NOMO-1 treated with dmso at 0.1 percent for 144 hours (cell line): ENCODE measurements around the gene EIF2B1.
A peak's percentile ranks its signal among the peaks of the same experiment; 100 is the strongest.
"Not testable (repeated sequence)": the region's sequence is repeated elsewhere in the genome, so short reads cannot be mapped to it uniquely, and the experiment has no call there.

Source experiments
- DNase-seq: peaks from one replicate; lab custom pipeline; 2025; ENCODE audit not compliant: unreplicated experiment; lab: John Stamatoyannopoulos, UW

Gene EIF2B1

DNA sequence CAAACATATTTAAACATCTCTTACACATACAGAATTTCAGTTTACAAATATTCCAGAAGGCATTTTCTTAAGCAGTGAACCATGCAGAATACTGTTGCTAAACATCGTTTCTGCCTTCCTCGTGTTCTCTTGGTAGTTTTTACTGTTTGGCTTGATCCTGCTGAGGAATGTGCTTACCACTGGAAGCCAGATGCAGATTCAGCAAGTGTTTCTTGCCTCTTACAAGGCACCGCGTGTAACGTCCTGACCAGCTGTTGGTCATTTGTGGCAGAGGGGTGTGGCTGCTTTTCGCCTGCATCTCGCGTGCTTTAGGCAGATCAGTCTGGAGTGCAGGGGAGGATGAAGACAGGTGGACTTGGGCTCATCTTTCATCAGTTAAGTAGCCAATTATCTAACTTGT, 12.4 kb downstream of the EIF2B1 start:
- DNase-seq: no peak

DNA sequence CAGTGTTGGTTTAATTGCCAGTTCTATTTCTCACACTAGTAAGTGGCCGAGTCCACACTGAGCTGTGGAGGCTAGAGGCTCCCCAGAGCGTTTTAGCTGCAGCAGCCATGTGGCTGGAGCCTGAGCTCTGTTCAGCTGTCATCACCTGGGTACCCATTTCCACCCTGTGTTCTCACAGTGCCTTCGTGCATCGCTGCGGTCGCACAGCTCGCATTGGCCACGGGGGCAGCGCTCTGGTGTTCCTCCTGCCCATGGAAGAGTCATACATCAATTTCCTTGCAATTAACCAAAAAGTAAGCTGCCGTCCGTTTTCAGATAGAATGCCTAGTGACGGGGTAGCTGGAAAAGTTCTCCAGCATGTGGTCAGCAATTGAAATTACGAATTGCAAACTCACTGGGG, 15.9 kb downstream of the EIF2B1 start:
- no peak for DNase-seq

- DNase-seq: no peak
Measured at GRCh38 chr12:123617144-123617543, 16.3 kb downstream of the EIF2B1 start.

- DNase-seq: no peak
Measured at GRCh38 chr12:123614531-123614930, 19.0 kb downstream of the EIF2B1 start.

DNA sequence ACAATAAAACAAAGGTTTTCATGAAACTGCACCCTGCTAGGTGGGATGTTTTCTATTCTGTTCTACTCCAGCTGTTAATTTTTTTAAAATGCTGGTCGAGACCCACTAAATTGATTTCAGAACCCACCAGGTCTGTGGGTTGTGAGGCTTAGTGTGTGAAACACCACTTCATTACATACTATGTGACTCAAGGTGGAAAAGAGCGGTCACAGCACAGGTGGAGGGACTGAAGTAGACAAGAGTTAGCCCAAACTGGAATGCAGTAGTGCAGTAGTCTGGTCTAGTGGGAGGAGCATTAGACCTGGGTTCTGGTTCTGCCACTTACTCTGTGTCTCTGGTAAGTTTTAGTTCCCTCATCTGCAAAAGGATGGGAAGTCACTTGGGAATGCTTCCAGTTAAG, 19.4 kb downstream of the EIF2B1 start:
- no peak for DNase-seq

- DNase-seq: no peak
Measured at GRCh38 chr12:123608182-123608581, 25.3 kb downstream of the EIF2B1 start.

DNA sequence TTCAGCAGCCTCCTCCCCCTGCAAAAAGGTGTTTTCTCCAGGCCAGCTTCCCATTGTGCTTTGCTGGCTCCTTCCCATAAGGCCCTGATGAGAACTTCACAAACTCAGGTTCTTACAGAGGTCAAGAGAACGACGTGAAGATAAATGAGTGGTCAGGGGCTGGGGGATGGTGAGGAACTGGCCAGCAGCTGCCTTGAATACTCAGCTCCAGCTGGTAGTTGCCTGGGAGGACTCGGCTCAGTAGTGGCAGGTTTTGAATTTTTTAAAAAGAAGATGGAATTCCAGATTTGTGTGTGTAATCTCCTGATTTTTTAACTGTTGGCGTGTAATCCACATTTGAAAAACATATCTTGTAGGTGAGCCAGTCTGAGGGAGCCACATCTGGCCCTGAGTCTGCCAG, 25.7 kb downstream of the EIF2B1 start:
- DNase-seq: no peak

DNA sequence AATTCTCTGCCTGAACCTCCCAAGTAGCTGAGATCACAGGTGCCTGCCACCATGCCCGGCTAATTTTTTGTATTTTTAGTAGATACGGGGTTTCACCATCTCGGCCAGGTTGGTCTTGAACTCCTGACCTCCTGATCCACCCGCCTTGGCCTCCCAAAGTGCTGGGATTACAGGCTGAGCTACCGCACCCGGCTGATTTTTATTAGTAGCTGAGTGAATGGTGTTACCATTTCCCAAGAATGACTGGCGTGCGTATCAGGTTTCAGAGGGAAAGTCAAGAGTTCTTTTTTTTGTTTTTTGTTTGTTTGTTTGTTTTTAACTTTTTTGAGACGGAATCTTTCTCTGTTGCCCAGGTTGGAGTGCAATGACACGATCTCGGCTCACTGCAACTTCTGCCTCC, 30.0 kb downstream of the EIF2B1 start:
- DNase-seq: not testable (repeated sequence)

DNA sequence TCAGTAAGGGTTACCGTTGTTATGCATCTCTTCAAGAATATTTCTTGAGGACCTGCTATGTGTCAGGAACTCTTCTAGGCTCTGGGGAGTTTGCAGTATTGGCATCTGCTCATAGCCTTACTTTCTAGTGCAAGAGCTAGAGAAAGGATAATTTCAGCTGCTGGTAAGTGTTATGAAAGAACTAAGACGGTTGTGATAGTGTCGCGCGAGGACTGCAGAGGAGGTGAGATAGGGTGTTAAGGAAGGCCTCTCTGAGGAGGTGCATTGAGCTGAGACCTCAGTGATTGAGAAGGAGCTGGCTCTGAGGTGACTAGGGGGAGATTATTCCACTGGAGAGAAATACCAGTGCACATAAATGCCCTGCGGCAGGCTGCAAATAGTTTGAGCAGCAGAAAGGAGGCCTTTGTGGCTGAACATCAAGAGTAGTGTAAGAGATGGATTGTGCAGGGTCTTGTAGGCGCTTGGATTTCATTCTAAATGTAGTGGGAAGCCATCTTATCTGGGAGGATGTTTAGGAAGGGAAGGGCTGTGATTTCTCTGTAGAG, 30.8 kb downstream of the EIF2B1 start:
- DNase-seq: peak; percentile 47

DNA sequence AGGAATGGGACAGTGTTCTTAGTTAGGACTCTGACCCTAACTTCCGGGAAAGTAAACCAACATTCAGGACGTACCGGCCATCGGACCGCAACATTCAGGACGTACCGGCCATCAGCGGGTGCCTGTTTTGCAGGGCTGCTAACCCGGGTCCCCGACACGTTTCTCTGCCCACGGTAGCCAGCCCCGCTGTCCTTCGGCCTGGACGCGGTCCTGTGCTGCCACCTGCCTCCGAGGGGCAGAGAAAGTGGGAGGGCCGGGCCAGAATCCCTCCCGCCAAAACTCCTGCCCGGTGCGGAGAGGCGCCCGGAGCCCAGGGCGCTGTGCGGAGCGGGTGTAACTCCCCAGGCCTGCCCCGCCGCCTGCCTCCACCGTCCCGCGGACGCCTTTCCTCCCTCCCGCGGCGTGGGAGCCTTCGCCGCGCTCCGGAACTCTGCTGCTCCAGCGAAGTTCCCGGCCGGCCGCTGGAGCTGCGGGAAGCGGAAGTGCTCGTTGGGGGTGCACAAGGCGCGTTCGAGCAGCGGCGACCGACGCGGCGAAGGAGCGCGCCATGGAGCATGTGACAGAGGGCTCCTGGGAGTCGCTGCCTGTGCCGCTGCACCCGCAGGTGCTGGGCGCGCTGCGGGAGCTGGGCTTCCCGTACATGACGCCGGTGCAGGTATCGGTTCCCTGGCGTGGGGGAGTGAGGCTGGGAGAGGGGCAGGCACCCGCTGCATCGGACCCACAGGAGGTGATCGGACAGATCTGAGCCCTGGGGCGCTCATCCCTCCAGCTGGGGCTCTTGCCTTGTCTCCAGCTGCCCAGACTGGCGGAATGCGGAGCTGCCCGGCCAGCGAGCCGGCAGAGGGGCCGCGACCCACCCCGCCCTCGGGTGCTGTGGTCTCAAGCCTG, 31.6 kb downstream of the EIF2B1 start, which contains the start of gene DDX55:
Gene DDX55, plus strand, starts transcription at position 498 of the 888 bp plus-strand sequence. Its CDS starts 50 bp downstream, at position 548.
- peak; percentile 83 for DNase-seq

DNA sequence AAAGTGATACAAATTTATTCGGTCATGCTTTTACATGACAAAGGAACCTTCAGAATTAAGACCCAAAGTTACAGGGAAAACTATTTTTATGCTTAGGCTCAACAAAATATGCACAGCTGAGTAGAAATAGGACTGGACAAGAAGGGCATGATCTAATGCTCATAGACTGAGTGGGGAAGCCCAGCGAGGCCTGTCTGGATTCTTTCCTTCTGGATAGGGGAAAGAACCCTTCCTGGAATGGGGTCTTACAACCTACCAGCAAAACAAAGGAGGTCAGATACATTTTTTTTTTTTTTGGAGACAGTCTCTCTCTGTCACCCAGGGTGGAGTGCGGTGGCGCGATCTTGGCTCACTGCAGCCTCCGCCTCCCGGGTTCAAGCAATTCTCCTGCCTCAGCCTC, 33.8 kb downstream of the EIF2B1 start:
- no peak for DNase-seq

DNA sequence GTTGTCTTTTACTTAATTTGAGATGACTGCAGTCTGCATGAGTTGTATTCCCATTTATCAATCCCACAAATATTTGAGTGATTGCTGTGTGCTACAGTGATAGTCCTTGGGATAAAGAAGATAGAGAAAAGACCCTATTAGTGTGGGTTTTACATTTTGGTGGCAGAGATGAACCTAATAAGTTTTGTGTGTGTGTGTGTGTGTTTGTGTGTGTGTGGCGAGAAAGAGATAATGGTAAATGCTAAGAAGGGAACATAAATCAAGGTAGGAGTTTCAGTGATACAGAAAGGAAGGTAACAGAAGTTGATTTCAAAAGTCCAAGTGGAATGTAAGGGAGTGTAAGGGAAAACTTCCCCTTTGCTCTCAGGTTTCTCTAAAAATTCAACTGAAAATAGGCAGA, 34.2 kb downstream of the EIF2B1 start:
- DNase-seq: no peak

GRCh38 chr12:123598522-123598921, 35.0 kb downstream of the EIF2B1 start:
- DNase-seq: no peak

DNA sequence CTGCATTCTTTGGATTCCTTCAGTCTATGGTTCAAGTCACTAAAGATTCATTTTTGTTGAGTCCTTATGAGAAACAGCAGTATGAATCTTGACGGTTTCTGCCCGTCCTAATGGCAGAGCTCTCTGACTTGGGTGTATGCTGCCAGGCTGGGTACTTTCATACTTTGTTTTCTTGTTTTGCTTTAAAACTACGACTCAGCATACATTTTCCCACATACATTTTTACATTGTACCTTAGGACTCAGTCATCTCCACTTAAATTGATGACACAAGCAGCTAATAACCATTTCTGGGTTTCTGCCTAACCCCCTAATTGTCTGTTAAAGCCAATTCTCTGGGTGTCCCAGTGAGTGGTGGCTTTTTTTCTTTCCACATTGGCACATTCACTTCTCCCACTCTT, 36.4 kb downstream of the EIF2B1 start:
- DNase-seq: no peak

- no peak for DNase-seq
Measured at GRCh38 chr12:123595729-123596128, 37.8 kb downstream of the EIF2B1 start.

- no peak for DNase-seq
Measured at GRCh38 chr12:123591702-123592481, 41.6 kb downstream of the EIF2B1 start.

- DNase-seq: no peak
Measured at GRCh38 chr12:123580772-123581171, 52.7 kb downstream of the EIF2B1 start.

- DNase-seq: not testable (repeated sequence)
Measured at GRCh38 chr12:123578829-123579228, 54.7 kb downstream of the EIF2B1 start.

DNA sequence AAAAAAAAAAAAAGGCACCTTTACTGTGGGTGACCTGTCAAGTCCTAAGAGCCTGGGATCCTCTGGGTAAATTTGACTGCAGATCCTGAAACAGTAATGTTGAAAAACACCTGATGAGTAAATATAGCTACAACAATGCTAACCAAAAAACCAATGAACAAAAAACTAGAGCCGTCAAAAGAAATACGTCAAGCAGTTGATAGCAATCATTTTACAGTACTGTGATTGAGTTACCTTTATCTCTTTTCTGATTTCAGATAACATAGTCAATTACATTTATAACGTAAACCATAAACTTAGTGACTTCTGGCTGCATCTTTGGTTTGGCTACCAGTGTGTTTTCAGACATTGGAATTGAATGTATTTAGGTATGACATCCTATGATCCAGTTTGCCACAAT, 55.2 kb downstream of the EIF2B1 start:
- DNase-seq: no peak

DNA sequence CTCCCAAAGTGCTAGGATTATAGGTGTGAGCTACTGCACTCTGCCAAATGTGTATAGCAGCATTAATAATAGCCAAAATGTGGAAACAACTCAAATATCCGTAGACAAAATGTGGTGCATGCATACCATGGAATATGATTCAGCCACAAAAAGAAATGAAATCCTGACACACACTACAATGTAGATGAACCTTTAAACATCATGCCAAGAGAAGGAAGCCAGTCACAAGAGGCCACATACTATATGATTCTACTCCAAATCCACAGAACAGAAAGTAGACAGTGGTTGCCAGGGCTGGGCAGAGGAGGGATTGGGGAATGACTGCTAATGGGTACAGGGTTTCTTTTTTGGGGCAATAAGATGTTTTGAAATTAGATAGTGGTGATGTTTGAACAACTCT, 56.9 kb downstream of the EIF2B1 start:
- no peak for DNase-seq

- no peak for DNase-seq
Measured at GRCh38 chr12:123573870-123574269, 59.6 kb downstream of the EIF2B1 start.

DNA sequence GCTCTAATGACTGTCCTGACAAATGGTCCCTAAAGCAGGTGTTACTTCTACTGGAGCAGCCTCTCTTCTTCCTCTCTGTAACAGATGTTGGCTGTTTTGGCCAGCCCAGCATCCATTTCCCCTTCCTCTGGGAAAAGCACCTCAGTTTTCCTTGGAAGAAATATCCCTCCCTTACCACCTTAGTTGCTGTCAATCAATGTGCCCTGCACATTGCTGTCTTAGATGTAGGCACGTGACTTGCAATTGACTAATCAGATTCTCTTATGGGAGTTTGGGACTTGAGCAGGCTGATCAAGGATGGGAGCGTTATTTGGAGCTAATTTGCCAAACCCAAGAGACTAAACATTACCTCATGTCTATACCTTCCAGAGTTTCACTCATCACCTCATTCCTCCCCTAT, 61.1 kb downstream of the EIF2B1 start:
- DNase-seq: no peak
